Astrocyte of the cerebellum (primary cell): Measurements from ENCODE around the gene CKMT2.

ENCODE experiments used
- DNase-seq: peaks from one replicate; pipeline ENCODE4 v3.0.0-alpha.2; 2011; ENCODE audit warnings: low read depth
- H3K4me3 ChIP-seq: 2 replicates; pipeline ENCODE4 v1.5.1; 2011; ENCODE audit warnings: mild to moderate bottlenecking, low read depth, low read length, moderate library complexity
- in situ Hi-C: cut with HindIII; loops from 2 replicates; pipeline ENCODE4 v1.10.0; 2017; ENCODE audit warnings: low sequenced_read_pairs
- TF ChIP-seq, protein P1 (sequence below): IDR thresholded peaks from 2 replicates; pipeline ENCODE4 v1.5.1; 2012; ENCODE audit warnings: low read length, low read depth, moderate library complexity, mild to moderate bottlenecking; ENCODE audit errors: missing control alignments

The CKMT2 gene

DNA sequence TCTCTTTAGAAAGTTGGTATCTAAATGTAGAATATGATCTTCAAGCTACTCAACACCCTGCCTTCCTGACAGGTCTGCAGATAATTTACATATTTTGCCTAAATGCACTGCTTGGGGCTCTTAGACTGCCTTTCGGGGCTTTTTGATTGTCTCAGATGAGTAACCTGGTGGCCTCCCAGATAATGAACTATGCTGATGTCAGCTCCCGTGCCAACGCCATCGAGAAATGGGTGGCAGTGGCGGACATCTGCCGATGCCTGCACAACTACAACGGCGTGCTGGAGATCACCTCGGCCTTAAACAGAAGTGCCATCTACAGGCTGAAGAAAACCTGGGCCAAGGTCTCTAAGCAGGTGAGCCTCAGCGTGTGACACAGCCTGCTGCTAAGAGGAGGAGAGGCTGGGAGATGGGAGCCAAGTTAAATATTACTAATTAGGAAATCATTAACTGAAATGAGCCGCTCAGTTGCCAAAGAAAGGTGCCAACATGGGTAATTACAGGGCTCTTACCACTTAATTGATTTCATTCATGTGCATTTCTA lies 20.8 kb upstream of the CKMT2 start:
- H3K4me3 ChIP-seq, result no peak overlapping the region
- TF ChIP-seq, protein P1, sequence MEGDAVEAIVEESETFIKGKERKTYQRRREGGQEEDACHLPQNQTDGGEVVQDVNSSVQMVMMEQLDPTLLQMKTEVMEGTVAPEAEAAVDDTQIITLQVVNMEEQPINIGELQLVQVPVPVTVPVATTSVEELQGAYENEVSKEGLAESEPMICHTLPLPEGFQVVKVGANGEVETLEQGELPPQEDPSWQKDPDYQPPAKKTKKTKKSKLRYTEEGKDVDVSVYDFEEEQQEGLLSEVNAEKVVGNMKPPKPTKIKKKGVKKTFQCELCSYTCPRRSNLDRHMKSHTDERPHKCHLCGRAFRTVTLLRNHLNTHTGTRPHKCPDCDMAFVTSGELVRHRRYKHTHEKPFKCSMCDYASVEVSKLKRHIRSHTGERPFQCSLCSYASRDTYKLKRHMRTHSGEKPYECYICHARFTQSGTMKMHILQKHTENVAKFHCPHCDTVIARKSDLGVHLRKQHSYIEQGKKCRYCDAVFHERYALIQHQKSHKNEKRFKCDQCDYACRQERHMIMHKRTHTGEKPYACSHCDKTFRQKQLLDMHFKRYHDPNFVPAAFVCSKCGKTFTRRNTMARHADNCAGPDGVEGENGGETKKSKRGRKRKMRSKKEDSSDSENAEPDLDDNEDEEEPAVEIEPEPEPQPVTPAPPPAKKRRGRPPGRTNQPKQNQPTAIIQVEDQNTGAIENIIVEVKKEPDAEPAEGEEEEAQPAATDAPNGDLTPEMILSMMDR, result no peak
- DNase-seq, result no peak
- in situ Hi-C loops, result no loop called here

DNA sequence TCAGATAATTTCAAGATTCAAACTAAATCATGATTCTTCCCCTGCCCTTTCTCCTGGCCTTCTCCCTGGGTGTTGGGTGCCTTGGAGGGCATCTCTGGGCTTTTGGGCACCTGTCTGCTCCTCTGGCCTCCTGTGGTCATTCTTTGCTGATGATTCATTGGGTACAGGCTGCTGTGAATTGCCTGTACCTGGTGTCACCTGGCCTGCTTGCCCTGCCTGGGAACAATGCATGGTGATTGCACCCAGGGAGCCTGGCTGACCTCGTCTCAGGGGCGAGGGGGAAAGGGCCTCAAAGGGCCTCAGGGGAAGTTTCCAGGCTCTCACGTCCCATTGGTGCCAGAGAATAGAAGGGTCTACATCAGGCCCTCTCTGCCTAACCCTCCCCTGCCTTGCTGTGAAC lies 20.1 kb upstream of the CKMT2 start:
- DNase-seq, result no peak
- TF ChIP-seq, protein P1, result no peak
- in situ Hi-C loops, result no loop called here
- no peak overlapping the region for H3K4me3 ChIP-seq

DNA sequence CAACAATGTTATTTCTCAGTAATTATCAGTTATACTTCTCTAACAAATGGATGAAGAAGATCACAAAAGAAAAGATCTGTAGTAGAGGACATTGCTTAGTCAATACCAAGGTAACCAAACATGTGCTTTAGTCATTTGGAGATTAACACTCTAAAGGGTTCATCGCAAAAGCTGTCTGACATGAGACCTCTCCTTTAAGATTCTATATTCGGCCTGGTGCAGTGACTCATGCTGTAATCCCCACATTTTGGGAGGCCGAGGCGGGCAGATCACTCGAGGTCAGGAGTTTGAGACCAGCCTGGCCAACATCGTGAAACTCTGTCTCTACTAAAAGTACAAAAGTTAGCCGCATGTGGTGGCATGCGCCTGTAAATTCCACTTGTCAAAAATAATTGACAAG lies 18.3 kb upstream of the CKMT2 start:
- no peak overlapping the region for H3K4me3 ChIP-seq
- DNase-seq, result no peak
- TF ChIP-seq, protein P1, result no peak
- in situ Hi-C loops, result no loop called here

DNA sequence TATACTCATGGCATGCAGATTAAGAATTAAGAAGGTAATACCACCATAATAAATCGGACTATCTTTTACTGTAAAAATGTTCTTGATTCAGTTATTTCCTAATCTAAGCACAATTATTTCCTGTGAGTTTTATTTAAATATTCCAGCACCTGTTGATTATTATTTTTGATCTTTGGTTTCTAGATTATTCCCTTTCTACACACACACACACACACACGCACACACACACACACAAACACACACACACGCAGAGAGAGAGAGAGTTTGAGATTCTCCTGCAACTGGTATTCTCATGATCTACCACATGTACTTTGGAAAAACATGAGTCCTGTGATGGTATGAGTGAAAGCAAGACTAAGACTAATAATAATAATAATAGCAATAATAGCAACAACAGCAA lies 17.0 kb upstream of the CKMT2 start:
- in situ Hi-C loops, result no loop called here
- no peak for DNase-seq

DNA sequence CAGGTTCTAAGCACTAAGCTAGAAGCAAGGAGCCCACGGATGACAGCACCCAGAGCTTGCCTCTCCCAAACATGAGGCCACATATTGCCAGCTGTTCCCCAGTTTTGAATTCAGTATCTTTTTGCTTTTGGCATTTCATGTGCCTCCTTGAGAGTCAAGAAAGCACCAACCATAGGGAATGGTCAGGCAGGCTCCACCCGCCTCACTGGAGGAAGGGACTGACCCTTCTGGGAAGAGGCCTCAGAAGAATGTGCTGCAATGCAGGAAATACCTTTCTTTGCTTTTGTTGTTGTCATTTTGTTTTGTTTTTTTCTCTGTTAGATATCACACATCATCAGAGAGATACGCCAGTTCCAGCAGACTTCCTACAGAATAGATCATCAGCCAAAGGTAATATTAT lies 13.7 kb upstream of the CKMT2 start:
- no peak for DNase-seq
- in situ Hi-C loops, result no loop called here
- TF ChIP-seq, protein P1, result no peak
- H3K4me3 ChIP-seq, result no peak overlapping the region

More for the DNA sequence above, 17.0 kb upstream of the CKMT2 start:
- TF ChIP-seq, protein P1, result no peak
- no peak overlapping the region for H3K4me3 ChIP-seq

DNA sequence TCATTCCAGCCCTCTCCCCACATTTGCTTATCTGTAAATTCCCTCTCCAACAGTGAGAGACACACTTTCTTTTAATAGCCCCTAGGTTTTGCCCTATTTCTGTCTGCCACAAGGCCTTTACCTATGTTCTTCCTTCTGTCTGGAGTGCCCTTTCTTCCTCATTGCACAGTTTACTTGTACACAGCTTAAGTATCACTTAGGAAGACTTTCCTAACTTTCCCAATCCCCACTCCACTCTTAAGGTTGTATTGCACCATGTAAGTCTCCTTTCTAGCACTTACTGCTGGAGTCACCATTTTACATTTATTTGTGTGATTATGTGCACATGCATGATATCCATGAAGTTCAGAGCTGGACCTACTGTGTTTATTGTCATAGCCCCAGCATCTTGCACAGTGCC lies 10.8 kb upstream of the CKMT2 start:
- TF ChIP-seq, protein P1, result no peak
- in situ Hi-C loops, result no loop called here
- no peak for DNase-seq
- no peak overlapping the region for H3K4me3 ChIP-seq

DNA sequence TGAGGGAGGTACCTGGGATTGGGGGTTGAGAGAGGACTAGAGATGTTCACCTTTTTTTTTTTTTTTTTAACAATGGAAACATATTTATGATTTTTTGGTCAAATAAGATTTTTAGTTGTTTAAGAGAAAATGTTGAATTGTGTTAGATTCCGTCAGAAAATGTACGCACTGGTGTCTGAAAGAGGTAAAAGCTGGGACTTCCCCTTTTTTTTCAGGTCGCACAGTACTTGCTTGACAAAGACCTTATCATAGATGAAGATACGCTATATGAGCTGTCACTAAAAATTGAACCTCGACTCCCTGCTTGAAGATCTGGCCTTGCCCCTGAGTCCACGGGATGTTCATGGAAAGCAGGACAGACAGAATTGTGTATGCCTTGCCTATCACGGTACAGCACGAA lies 7.7 kb upstream of the CKMT2 start:
- no peak overlapping the region for H3K4me3 ChIP-seq
- in situ Hi-C loops, result no loop called here
- TF ChIP-seq, protein P1, result no peak
- DNase-seq, result no peak
